ENCODE data around the gene CARD9.

The CARD9 gene

GRCh38 chr9:136399176-136400037, 25.9 kb upstream of the CARD9 start:
- no peak for TF ChIP-seq CTCF (IDR thresholded peaks at IDR 0.05)
- peak; percentile 43 for DNase-seq
- H3K36me3 Mint-ChIP-seq (ENCODE audit: low read depth), result peaks cover 22% of the 10 kb centered on the region
- no peaks in the 10 kb centered on the region for H3K9me3 Mint-ChIP-seq
- H3K27ac Mint-ChIP-seq, result peak overlapping the region; percentile 57
- peaks cover 14% of the 10 kb centered on the region for H3K4me1 Mint-ChIP-seq
- H3K27me3 Mint-ChIP-seq (ENCODE audit: low read depth, poor library complexity), result no peaks in the 10 kb centered on the region
- H3K4me3 Mint-ChIP-seq, result peak overlapping the region; percentile 88

GRCh38 chr9:136398286-136398685, 24.8 kb upstream of the CARD9 start:
- Mint-ChIP-seq H3K4me1 (peaks cover 14% of the 10 kb centered on the region), H3K9me3 (no peaks in the 10 kb centered on the region), H3K27me3 (ENCODE audit: low read depth, poor library complexity) (no peaks in the 10 kb centered on the region), H3K36me3 (ENCODE audit: low read depth) (peaks cover 20% of the 10 kb centered on the region), H3K27ac (no peak overlapping the region), H3K4me3 (peak overlapping the region; percentile 88)
- TF ChIP-seq CTCF (IDR thresholded peaks at IDR 0.05), result no peak
- no peak for DNase-seq

GRCh38 chr9:136397643-136398042, 24.2 kb upstream of the CARD9 start:
- Mint-ChIP-seq H3K4me3 (no peak overlapping the region), H3K4me1 (peaks cover 14% of the 10 kb centered on the region), H3K27me3 (ENCODE audit: low read depth, poor library complexity) (no peaks in the 10 kb centered on the region), H3K36me3 (ENCODE audit: low read depth) (peaks cover 20% of the 10 kb centered on the region), H3K27ac (no peak overlapping the region), H3K9me3 (no peaks in the 10 kb centered on the region)
- no peak for TF ChIP-seq CTCF (IDR thresholded peaks at IDR 0.05)
- DNase-seq, result no peak

GRCh38 chr9:136396219-136396515, 22.7 kb upstream of the CARD9 start:
- Mint-ChIP-seq H3K36me3 (ENCODE audit: low read depth) (peaks cover 18% of the 10 kb centered on the region), H3K27ac (no peak overlapping the region), H3K9me3 (no peaks in the 10 kb centered on the region), H3K4me3 (no peak overlapping the region), H3K4me1 (peaks cover 14% of the 10 kb centered on the region), H3K27me3 (ENCODE audit: low read depth, poor library complexity) (no peaks in the 10 kb centered on the region)
- DNase-seq, result no peak
- no peak for TF ChIP-seq CTCF (IDR thresholded peaks at IDR 0.05)

- H3K27ac Mint-ChIP-seq, result no peak overlapping the region
- no peaks in the 10 kb centered on the region for H3K27me3 Mint-ChIP-seq (ENCODE audit: low read depth, poor library complexity)
- no peaks in the 10 kb centered on the region for H3K9me3 Mint-ChIP-seq
- no peak for DNase-seq
- peaks cover 21% of the 10 kb centered on the region for H3K36me3 Mint-ChIP-seq (ENCODE audit: low read depth)
- no peak for TF ChIP-seq CTCF (IDR thresholded peaks at IDR 0.05)
- H3K4me3 Mint-ChIP-seq, result no peak overlapping the region
- peaks cover 14% of the 10 kb centered on the region for H3K4me1 Mint-ChIP-seq
These were observed 22.1 kb upstream of the CARD9 start for GRCh38 chr9:136395345-136396218.
